Stimulated activated CD8-positive, alpha-beta memory T cell treated with anti-CD3 and anti-CD28 coated beads, Interleukin-7, amount 100 ng/mL, for 1 hour (primary cell): Measurements from ENCODE around the gene ELFN1.

Experiments
- DNase-seq, 2 donors: peaks; one replicate each; pipeline ENCODE4 v3.0.0-alpha.2; 2020; ENCODE audit warnings: low read depth in 2 of 2

Gene ELFN1

DNA sequence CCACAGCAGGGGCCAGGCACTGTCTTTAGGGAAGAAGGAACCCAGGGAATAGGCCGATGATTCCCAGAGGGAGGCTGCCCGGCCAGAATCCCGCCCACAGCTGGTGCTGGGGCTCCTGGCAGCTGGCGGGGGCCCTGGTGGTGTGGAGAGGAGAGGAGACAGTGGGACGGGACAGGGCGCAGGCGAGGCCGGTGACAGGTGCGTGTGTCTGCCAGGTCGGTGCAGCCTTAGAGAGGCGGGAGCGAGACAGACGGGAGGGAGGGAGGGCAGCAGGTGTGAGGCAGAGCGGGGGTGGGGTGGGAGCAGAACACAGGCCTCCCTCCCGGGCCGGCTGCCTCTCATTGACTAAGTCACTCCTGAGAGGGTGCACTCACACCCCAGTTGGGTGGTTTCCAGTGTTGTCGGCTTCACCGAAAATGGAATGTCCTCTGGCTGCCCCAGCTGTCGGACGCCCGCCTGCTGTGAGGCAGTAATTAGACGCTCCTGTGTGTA, 55.2 kb downstream of the ELFN1 start:
- no peak for DNase-seq

DNA sequence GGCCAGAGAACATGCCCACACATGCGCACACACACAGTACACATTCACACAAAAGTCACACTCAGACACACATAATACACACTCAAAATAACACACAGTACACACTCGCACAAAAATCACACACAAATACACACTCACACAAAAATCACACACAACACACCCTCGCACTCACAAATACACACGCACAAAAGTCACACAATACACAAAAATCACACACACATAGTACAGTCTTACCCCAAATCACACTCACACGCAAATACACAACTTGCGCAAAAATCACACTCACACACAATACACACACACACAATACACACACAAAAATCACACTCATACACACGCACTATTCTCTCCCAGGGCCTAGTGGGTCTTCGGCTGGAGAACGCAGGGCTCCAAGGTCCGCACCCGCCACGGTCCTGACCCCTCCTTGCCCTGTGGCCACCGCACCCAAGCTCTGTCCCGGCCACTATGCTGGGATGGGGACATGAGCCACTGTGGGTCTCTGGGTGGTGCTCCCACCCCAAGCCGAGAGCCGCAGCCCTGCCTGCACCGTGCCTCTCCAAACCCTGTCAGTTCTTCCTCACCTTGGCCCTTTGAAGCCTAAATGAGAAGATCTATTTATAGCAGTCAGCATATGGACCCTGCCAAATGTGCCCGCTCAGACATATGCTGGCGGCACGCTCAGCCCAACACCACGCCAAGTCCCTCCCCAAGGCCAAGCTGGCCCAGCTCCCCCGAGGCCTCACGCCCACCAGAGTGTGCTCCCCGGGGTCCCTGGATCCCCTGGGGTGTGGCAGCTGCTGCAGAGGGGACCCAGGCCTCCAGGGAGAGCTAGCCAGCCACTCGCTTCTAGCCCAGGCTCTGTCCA, 55.9 kb downstream of the ELFN1 start:
- DNase-seq: no peak

DNA sequence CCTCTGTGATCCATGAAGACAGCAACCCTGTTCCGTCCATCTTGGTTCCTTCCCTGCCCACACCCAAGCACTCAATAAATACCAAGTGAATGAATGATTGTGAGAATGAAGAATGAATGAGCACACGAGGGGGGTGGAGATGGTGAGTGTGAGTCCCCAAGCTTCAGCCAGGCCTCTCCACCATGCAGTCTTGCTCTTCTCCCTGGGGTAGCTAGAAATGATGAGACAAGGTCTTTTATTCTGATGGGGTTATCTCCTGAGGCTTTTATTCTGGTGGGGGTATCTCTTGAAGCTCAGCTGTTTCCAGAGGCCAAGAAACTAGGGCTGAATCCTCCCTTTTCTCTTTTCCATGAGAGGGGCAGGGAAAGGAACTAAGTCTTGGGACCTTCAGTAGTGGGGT, 57.0 kb downstream of the ELFN1 start:
- DNase-seq: no peak

- DNase-seq: no peak
Measured at GRCh38 chr7:1727812-1728570, 57.9 kb downstream of the ELFN1 start.

- DNase-seq: no peak
Measured at GRCh38 chr7:1729183-1729582, 59.1 kb downstream of the ELFN1 start.

GRCh38 chr7:1729773-1730172, 59.7 kb downstream of the ELFN1 start:
- no peak for DNase-seq

DNA sequence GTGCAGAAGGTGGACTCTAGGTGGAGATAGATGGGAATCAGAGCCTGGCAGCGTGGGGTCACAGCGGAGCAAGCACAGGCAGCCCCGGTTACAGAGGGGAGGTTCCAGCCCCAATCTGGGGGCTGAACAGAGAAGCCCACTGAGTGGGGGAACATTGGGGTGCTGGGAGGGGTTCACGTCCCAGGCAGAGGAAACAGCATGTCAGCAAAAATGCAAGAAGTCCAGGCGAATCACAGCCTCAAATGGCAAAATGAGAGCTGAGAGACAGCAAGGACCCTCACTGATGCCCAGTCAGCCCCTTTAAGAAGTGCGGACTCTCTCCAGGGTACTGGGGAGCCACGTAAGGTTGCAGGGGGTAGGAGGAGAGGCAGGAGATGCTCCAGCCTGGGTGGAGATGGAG, 62.0 kb downstream of the ELFN1 start:
- DNase-seq: no peak

GRCh38 chr7:1732645-1733044, 62.6 kb downstream of the ELFN1 start:
- DNase-seq: no peak

GRCh38 chr7:1733206-1733907, 63.3 kb downstream of the ELFN1 start:
- no peak for DNase-seq

GRCh38 chr7:1733908-1734730, 64.0 kb downstream of the ELFN1 start:
- DNase-seq: no peak

DNA sequence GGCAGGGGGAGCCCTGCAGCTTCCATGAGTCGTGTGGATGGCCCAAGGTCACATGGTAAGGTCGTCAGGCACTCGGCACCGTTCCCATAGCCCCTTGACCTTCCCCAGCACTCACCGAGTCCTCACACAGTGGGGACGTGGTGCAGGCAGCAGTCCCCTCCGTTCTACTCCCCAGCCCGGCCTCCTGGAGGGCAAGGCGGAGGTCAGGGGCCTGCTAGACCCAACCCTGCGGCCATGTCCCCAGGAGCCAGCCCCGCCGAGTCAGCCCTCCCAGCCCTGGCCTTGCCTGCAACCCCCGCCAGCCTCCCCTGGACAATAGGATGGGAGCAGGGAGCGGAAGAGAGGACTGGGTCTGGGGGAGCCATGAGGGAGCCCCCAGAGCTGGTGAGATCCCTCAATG, 65.2 kb downstream of the ELFN1 start:
- DNase-seq: no peak

- DNase-seq: no peak
Measured at GRCh38 chr7:1735806-1736483, 65.9 kb downstream of the ELFN1 start.

DNA sequence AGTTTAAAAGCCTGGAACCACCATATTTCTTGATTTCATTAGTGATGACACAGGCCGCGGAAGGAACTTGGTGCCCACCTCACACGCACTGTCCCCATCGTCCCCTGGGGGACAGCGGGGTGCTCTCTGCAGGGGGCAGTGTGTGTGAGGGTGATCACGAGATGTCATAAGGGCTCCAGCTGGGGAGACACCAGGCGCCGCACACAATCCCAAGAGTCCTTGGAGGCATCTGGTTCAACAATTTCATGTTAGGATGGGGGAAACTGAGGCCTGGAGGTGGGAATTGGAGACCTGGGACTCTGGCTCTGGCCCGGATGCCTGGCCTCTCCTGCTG, 66.4 kb downstream of the ELFN1 start:
- DNase-seq: no peak

DNA sequence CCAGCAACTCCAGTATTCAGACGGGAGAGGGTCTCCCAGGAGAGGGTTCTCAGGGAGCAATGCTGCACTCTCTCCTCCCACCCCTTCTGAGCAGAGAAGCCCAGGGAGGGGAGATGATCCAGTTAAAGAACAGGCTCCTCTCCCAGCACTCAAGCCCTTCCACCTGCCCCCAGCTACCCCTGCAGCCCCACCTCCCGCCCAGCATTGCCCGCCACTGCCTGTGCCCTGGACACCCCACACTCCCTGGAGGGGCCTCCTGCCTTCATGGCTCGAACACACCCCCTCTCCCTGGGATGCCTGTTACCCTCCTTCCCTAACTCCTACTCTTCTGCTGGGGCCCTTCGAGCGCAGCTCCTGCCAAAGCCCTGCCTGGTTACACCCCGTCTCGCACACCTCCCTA, 66.8 kb downstream of the ELFN1 start:
- no peak for DNase-seq

GRCh38 chr7:1737523-1737922, 67.4 kb downstream of the ELFN1 start:
- no peak for DNase-seq

- DNase-seq: no peak
Measured at GRCh38 chr7:1737956-1738355, 67.9 kb downstream of the ELFN1 start.

DNA sequence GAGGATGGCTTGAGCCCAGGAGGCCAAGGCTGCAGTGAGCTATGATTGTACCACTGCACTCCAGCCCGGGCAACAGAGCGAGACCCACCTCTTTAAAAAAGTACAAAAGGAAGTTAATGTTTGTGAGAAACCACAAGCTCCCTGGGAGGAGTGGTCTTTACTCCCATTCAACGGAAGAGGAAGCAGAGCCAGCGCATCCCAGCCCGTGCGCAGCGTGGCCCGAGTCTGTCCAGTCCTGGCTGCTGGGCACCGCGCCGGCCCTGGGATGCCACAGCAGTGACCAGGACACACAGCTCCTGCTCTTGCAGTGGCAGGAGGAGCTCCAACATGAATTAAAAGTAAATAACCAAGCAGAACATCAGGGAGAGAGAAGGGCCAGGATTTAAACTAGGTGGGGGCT, 68.4 kb downstream of the ELFN1 start:
- no peak for DNase-seq

DNA sequence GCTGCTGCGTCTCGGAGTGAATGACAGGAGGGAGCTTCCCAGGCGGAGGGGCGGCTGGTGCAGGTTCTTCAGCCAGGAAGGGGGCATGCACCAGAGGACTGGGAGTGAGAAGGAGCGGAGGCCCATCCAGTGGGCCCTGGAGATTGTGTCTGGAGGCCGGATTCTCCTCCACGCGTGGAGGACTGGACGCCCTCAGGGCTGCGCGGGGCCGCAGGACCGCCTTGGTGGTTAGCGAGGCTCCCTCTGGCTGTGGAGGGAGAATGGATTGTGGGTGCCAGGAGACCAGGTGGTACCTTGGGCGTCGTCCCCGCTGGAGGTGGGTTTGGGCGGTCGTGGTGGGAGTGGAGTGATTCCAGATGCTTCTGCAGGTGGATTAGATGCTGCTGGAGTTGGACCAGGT, 68.9 kb downstream of the ELFN1 start:
- no peak for DNase-seq

DNA sequence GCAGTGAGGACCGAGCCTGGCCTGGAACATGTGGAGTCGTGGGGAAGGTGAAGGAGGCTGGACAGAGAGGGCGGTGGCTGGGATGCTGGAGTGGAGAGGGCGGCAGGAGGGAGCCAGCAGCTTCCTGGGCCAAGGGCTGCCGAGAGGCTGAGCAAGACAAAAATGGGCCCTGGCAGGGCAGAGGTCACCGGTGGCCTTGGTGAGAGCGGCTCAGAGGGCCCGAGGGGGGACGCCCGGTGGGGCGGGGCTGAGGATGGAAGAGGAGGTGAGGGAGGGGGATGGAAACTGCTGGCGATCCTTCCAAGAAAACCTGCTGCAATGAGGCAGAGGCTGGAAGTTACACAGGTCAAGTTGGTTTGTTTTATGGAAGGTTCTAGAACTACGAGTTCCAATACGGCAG, 69.5 kb downstream of the ELFN1 start:
- no peak for DNase-seq

DNA sequence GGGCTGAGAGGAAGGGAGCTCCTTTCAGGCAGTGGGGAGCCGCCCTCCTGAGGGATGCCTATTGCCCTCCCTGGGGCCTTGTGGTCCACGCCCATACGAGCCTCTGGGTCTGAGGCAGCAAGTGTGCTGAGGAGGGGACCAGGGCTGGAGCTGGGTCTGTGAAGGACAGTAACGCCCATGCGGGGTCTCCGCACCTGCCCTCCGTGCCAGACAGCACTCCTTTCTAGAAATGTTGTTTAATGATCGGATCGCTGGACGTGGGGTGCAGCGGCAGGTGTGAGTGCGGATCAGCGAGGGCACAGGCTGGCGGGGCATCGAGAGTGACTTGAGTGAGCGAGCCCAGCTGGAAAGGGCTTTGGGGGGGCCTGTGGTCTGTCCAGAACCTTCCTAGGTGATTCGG, 70.1 kb downstream of the ELFN1 start:
- no peak for DNase-seq

- no peak for DNase-seq
Measured at GRCh38 chr7:1741246-1741645, 71.2 kb downstream of the ELFN1 start.
